ENCODE measurements around the gene NEIL1. TPM values are rescaled to one million over a fixed set of nuclear protein-coding genes. Genes with fewer than 3 reads are reported as not detected.

Gene NEIL1
- total and polyA plus RNA-seq, 2 donors (not counting 3 experiments of a cell fraction or from before 2014, with no cell fraction given), result 29.5 TPM

- FAIRE-seq (no peak), DNase-seq (ENCODE audit: low read depth, low spot score) (no peak)
- H3K4me2 ChIP-seq (ENCODE audit: insufficient read depth, low read length), result no peak overlapping the region
- intact Hi-C loops (cut with micrococcal nuclease), result loop anchor here (10.0 kb wide), 1 partner anchor 444 kb away; no protein-coding TSS in a partner anchor
- no peaks in the 10 kb centered on the region for H3K27me3 ChIP-seq (ENCODE audit: control insufficient read depth in 2 of 2, insufficient read depth in 2 of 2, low read length in 2 of 2)
- ChIA-PET CTCF (interaction anchor here (2.3 kb wide), 1 partner anchor 8 kb away, joined by 9 read pairs; the partner anchor contains the start of gene MAN2C1), POLR2A (no interaction called here)
- dilution Hi-C loops (cut with MboI; ENCODE audit: extremely low pct_ligation_motif_present, low sequenced_read_pairs), result no loop called here
- H3K9me1 ChIP-seq (replicated peaks; ENCODE audit: control insufficient read depth, extremely low read depth, insufficient read depth, low read length), result no peaks in the 10 kb centered on the region
- H3K9ac ChIP-seq (replicated peaks; ENCODE audit: extremely low read depth, insufficient read depth, low read length), result no peak overlapping the region
- H3K79me2 ChIP-seq (ENCODE audit: control insufficient read depth, insufficient read depth, low read length), result no peaks in the 10 kb centered on the region
- H3K9me3 ChIP-seq (replicated peaks; ENCODE audit: control insufficient read depth, insufficient read depth, low read length), result no peaks in the 10 kb centered on the region
- no peak overlapping the region for H2AFZ ChIP-seq (ENCODE audit: low read depth, low read length)
- H4K20me1 ChIP-seq (replicated peaks; ENCODE audit: control insufficient read depth, extremely low read depth, insufficient read depth, low read length), result no peaks in the 10 kb centered on the region
- no TSS peak for BruUV-seq (replicated peaks)
- H3K4me1 ChIP-seq (ENCODE audit: control insufficient read depth, extremely low read depth, insufficient read depth, low read length), result no peaks in the 10 kb centered on the region
- H3K4me3 ChIP-seq (replicated peaks in 1 of 3; ENCODE audit: insufficient read depth in 1 of 3, low read depth in 1 of 3, low read length in 3 of 3), result no peak overlapping the region
- peaks cover 4 to 60% of the 10 kb centered on the region in 2 experiments for H3K36me3 ChIP-seq (ENCODE audit: control insufficient read depth in 2 of 2, extremely low read depth in 1 of 2, insufficient read depth in 2 of 2, low read length in 2 of 2)
- H3K27ac ChIP-seq (ENCODE audit: insufficient read depth, low read depth, low read length), result no peak overlapping the region
- TF ChIP-seq MYC (IDR thresholded peaks at IDR 0.05; ENCODE audit: low read depth, low read length) (no peak), MAX (IDR thresholded peaks at IDR 0.05; ENCODE audit: insufficient read depth, insufficient read length) (no peak), EZH2 (IDR thresholded peaks at IDR 0.05; ENCODE audit: borderline replicate concordance, low read depth, low read length, severe bottlenecking) (no peak), FOS (IDR thresholded peaks at IDR 0.05; ENCODE audit: borderline replicate concordance, insufficient read depth, low read length) (no peak), GATA2 (IDR thresholded peaks at IDR 0.05; ENCODE audit: insufficient read depth, insufficient read length, low read depth, low read length) (no peak), CTCF (IDR thresholded peaks at IDR 0.05; ENCODE audit: extremely low read depth in 1 of 2, insufficient read depth in 1 of 2, low read depth in 1 of 2, low read length in 2 of 2) (no peak), POLR2A (IDR thresholded peaks at IDR 0.05; ENCODE audit: low read depth, low read length) (no peak), JUN (IDR thresholded peaks at IDR 0.05; ENCODE audit: borderline replicate concordance, insufficient read depth, insufficient read length, low read depth) (no peak), POLR2AphosphoS5 (IDR thresholded peaks at IDR 0.05; ENCODE audit: insufficient read depth, low read depth, low read length) (no peak)
These were observed 13.6 kb downstream of the NEIL1 start for GRCh38 chr15:75360391-75360790.

All from endothelial cell of umbilical vein (primary cell).